Ascending aorta (tissue), 2 donors: ENCODE results near the gene FOSB. TPM values are rescaled to one million over a fixed set of nuclear protein-coding genes. Genes with fewer than 3 reads are reported as not detected.

Experiments used
- DNase-seq, 2 donors: peaks; one replicate each; pipeline ENCODE4 v3.0.0-alpha.2; 2019; ENCODE audit warnings: low spot score in 2 of 2
- H3K27ac ChIP-seq, 2 donors: fragments of 200-600 bp; sonication (generic); one replicate each; pipeline ENCODE4 v1.5.1; 2016 to 2017; ENCODE audit warnings: mild to moderate bottlenecking in 1 of 2
- H3K27me3 ChIP-seq: fragments of 200-600 bp; sonication (generic); one replicate; pipeline ENCODE4 v1.5.1; 2017
- H3K36me3 ChIP-seq, 2 donors: fragments of 200-600 bp; sonication (generic); one replicate each; pipeline ENCODE4 v1.5.1; 2016
- H3K4me1 ChIP-seq, 2 donors: fragments of 200-600 bp; sonication (generic); one replicate each; pipeline ENCODE4 v1.5.1; 2016 to 2017; ENCODE audit warnings: mild to moderate bottlenecking in 1 of 2
- H3K4me3 ChIP-seq, 2 donors: fragments of 200-600 bp; sonication (generic); one replicate each; pipeline ENCODE4 v1.5.1; 2016 to 2017; ENCODE audit warnings: mild to moderate bottlenecking in 1 of 2
- H3K9me3 ChIP-seq, 2 donors: fragments of 200-600 bp; sonication (generic); one replicate each; pipeline ENCODE4 v1.5.1; 2016
- CTCF ChIP-seq, 3 experiments: fragments of 200-600 bp in 2 of 3; fragments of 450-650 bp in 1 of 3; sonication (generic) in 2 of 3; IDR thresholded peaks; one replicate each; pipeline ENCODE4 v1.5.1; 2016 to 2019; ENCODE audit warnings: antibody characterized with exemption in 3 of 3, mild to moderate bottlenecking in 1 of 3, moderate library complexity in 1 of 3
- intact Hi-C: fragments of 100-400 bp; cut with DNase I; formaldehyde crosslinking; loops from one replicate; pipeline ENCODE4 v1.15.1; 2023
- total RNA-seq: library from RNA; depleted of rRNA; stranded (reverse); fragments of >200 nt; gene quantifications from one replicate; pipeline ENCODE4 v1.1.0, GENCODE V29; 2016

FOSB gene
- total RNA-seq, 1 donor from 2014 or later, result 511 TPM

- TF ChIP-seq CTCF (IDR thresholded peaks at IDR 0.05), result no peak
- H3K36me3 ChIP-seq, result no peaks in the 10 kb centered on the region
- no peaks in the 10 kb centered on the region for H3K9me3 ChIP-seq
- DNase-seq, result no peak
- peaks cover 15 to 19% of the 10 kb centered on the region in 2 donors for H3K4me1 ChIP-seq
- no peak overlapping the region for H3K27ac ChIP-seq
- no peaks in the 10 kb centered on the region for H3K27me3 ChIP-seq
- intact Hi-C loops, result no loop called here
- no peak overlapping the region for H3K4me3 ChIP-seq
Observed at GRCh38 chr19:45448887-45449299, 18.9 kb upstream of the FOSB start.

GRCh38 chr19:45450012-45450333 is 17.8 kb upstream of the FOSB start:
- TF ChIP-seq CTCF (IDR thresholded peaks at IDR 0.05), result no peak
- Histone ChIP-seq H3K36me3 (no peaks in the 10 kb centered on the region), H3K4me3 (peak overlapping the region; percentile 50 to 66), H3K4me1 (peaks cover 20 to 24% of the 10 kb centered on the region in 2 donors), H3K9me3 (no peaks in the 10 kb centered on the region), H3K27ac (peak overlapping the region; percentile 43 to 64), H3K27me3 (no peaks in the 10 kb centered on the region)
- intact Hi-C loops, result loop anchor here (2.0 kb wide), 1 partner anchor 19 kb away; no protein-coding TSS in a partner anchor
- no peak for DNase-seq

GRCh38 chr19:45451131-45451849 is 16.5 kb upstream of the FOSB start:
- no peak for TF ChIP-seq CTCF (IDR thresholded peaks at IDR 0.05)
- Histone ChIP-seq H3K4me1 (peaks cover 31 to 37% of the 10 kb centered on the region in 2 donors), H3K4me3 (peak overlapping the region; percentile 51 to 66), H3K27me3 (no peaks in the 10 kb centered on the region), H3K27ac (peak overlapping the region; percentile 83 to 84), H3K36me3 (no peaks in the 10 kb centered on the region), H3K9me3 (no peaks in the 10 kb centered on the region)
- DNase-seq, result peak in 1 of 2 donors; percentile 79
- intact Hi-C loops, result loop anchor here (2.0 kb wide), 1 partner anchor 18 kb away; no protein-coding TSS in a partner anchor

GRCh38 chr19:45451850-45452387 is 15.9 kb upstream of the FOSB start:
- TF ChIP-seq CTCF (IDR thresholded peaks at IDR 0.05), result no peak
- DNase-seq, result no peak
- intact Hi-C loops, result loop anchor here (2.0 kb wide), 1 partner anchor 17 kb away; no protein-coding TSS in a partner anchor
- no peak overlapping the region for H3K4me3 ChIP-seq
- H3K9me3 ChIP-seq, result no peaks in the 10 kb centered on the region
- H3K27me3 ChIP-seq, result no peaks in the 10 kb centered on the region
- peak overlapping the region in 1 of 2 donors; percentile 83 for H3K27ac ChIP-seq
- no peaks in the 10 kb centered on the region for H3K36me3 ChIP-seq
- H3K4me1 ChIP-seq, result peaks cover 31 to 39% of the 10 kb centered on the region in 2 donors

- peak overlapping the region; percentile 80 to 93 for H3K27ac ChIP-seq
- no peaks in the 10 kb centered on the region for H3K27me3 ChIP-seq
- H3K4me3 ChIP-seq, result peak overlapping the region in 1 of 2 donors; percentile 49
- intact Hi-C loops, result loop anchor here (1.0 kb wide), 1 partner anchor 11 kb away; the partner anchor contains the start of gene FOSB
- TF ChIP-seq CTCF (IDR thresholded peaks at IDR 0.05), result no peak
- H3K9me3 ChIP-seq, result no peaks in the 10 kb centered on the region
- H3K36me3 ChIP-seq, result no peaks in the 10 kb centered on the region
- peak; percentile 93 to 99 for DNase-seq
- H3K4me1 ChIP-seq, result peaks cover 26 to 33% of the 10 kb centered on the region in 2 donors
Observed at GRCh38 chr19:45455707-45456499, 11.9 kb upstream of the FOSB start.
